Central memory CD8-positive, alpha-beta T cell (primary cell): Measurements from ENCODE around the gene MRPL10.
"Not testable (repeated sequence)": the region's sequence is repeated elsewhere in the genome, so short reads cannot be mapped to it uniquely, and the experiment has no call there.

Experiments used
- ATAC-seq: fragments of 150-1000 bp; cut with Tn5 transposase; replicated peaks from 2 replicates; pipeline ENCODE4 v1.10.0; 2022; ENCODE audit warnings: mild to moderate bottlenecking, moderate FRiP score, moderate number of reproducible peaks; ENCODE audit not compliant: poor library complexity, severe bottlenecking; ENCODE audit errors: extremely low read depth
- DNase-seq, 2 donors: peaks; one replicate each; pipeline ENCODE4 v3.0.0; 2021; ENCODE audit warnings: low spot score in 2 of 2
- H3K27ac Mint-ChIP-seq: one replicate; pipeline ENCODE4 v1.8.0; 2022; ENCODE audit warnings: low read depth, mild to moderate bottlenecking, moderate library complexity, mixed read lengths
- H3K27me3 Mint-ChIP-seq: one replicate; pipeline ENCODE4 v1.8.0; 2022; ENCODE audit warnings: mixed read lengths
- H3K36me3 Mint-ChIP-seq: one replicate; pipeline ENCODE4 v1.8.0; 2022; ENCODE audit warnings: mild to moderate bottlenecking, moderate library complexity, mixed read lengths; ENCODE audit not compliant: insufficient read depth
- H3K4me1 Mint-ChIP-seq: one replicate; pipeline ENCODE4 v1.8.0; 2022; ENCODE audit warnings: mixed read lengths
- H3K4me3 Mint-ChIP-seq: one replicate; pipeline ENCODE4 v1.8.0; 2022; ENCODE audit warnings: mild to moderate bottlenecking, moderate library complexity, mixed read lengths
- H3K9me3 Mint-ChIP-seq: one replicate; pipeline ENCODE4 v1.8.0; 2022; ENCODE audit warnings: mixed read lengths

Gene MRPL10

GRCh38 chr17:47776330-47777197, 54.8 kb downstream of the MRPL10 start:
- H3K4me1 Mint-ChIP-seq, result peaks cover 8% of the 10 kb centered on the region
- H3K4me3 Mint-ChIP-seq, result no peak overlapping the region

GRCh38 chr17:47774987-47775580, 56.3 kb downstream of the MRPL10 start:
- Mint-ChIP-seq H3K36me3 (no peaks in the 10 kb centered on the region), H3K27me3 (peaks cover 56% of the 10 kb centered on the region), H3K9me3 (no peaks in the 10 kb centered on the region), H3K4me1 (peaks cover 8% of the 10 kb centered on the region), H3K27ac (no peak overlapping the region), H3K4me3 (no peak overlapping the region)
- ATAC-seq, result no peak
- DNase-seq, result no peak

More at GRCh38 chr17:47776330-47777197, 54.8 kb downstream of the MRPL10 start:
- ATAC-seq (peak; percentile 84), DNase-seq (peak in 1 of 2 donors; percentile 24)
- Mint-ChIP-seq H3K27ac (no peak overlapping the region), H3K27me3 (peaks cover 70% of the 10 kb centered on the region), H3K9me3 (no peaks in the 10 kb centered on the region), H3K36me3 (no peaks in the 10 kb centered on the region)

GRCh38 chr17:47774331-47774730, 57.0 kb downstream of the MRPL10 start:
- no peaks in the 10 kb centered on the region for H3K9me3 Mint-ChIP-seq
- ATAC-seq (no peak), DNase-seq (no peak)
- H3K36me3 Mint-ChIP-seq, result no peaks in the 10 kb centered on the region
- peaks cover 52% of the 10 kb centered on the region for H3K27me3 Mint-ChIP-seq
- no peak overlapping the region for H3K4me3 Mint-ChIP-seq
- no peak overlapping the region for H3K27ac Mint-ChIP-seq
- H3K4me1 Mint-ChIP-seq, result peaks cover 8% of the 10 kb centered on the region

GRCh38 chr17:47773649-47774048, 57.7 kb downstream of the MRPL10 start:
- not testable (repeated sequence) for H3K4me1 Mint-ChIP-seq, H3K4me3 Mint-ChIP-seq, H3K9me3 Mint-ChIP-seq, DNase-seq, H3K36me3 Mint-ChIP-seq, H3K27ac Mint-ChIP-seq, ATAC-seq
- H3K27me3 Mint-ChIP-seq, result peaks cover 52% of the 10 kb centered on the region
